HG03064 (cell line): ENCODE data around the gene SSH3.

ENCODE experiments used
- ATAC-seq: cut with Tn5 transposase; IDR thresholded peaks from one replicate; pipeline ENCODE4 v1.9.1; 2021; ENCODE audit warnings: low read depth; ENCODE audit not compliant: unreplicated experiment

Gene SSH3

DNA sequence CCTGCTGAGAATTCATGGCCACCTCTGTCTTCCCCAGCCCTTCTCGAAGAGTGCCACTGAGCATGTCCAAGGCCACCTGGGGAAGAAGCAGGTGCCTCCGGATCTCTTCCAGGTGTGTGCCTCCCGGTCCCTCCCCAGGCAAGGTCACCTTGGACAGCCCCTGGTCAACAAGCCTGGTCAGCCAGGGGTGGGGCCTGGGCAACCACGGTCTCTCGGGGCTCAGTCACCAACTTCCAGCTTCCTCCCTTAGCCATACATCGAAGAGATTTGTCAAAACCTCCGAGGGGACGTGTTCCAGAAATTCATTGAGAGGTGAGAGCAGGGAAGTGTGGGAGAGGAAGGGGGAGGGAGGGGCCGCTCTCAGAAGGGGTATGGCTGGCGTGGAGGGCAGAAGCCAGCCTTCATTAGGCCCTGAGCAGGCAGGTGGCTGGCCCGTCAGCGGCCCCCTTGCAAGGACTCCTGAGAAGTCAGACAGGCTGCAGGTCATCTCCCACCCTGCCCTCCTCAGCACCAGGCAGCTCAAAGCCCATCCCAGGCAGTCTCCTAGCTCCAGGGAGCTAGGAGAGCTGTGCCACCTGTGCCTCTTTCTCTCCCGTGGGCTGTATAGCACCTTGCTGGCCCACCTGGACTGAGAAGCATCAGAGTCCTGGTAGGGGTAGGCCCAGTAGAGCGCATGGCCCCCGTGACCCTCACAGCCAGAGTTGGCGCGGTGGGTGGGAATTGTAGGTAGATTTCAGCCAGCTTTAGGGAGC, 23.6 kb upstream of the SSH3 start:
- ATAC-seq = no peak

DNA sequence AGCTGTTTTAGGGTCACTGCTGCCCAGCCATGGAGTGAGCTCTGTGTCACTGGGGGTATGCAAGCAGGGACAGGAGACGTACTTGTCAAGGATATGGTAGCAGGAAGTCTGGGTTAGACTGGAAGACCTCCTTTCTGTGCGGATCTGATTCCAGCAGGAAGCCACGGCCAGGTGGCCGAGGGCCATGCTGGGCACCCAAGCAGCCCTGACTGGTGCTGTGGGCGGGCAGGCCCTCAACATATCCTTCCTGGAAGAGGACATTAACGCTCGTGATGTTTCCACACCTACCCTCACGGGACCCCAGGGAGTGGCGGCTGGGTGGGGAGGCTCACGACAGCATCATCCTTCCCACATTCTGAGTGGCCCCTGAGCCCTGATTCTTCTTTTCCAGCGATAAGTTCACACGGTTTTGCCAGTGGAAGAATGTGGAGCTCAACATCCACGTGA, 23.0 kb upstream of the SSH3 start:
- no peak for ATAC-seq

DNA sequence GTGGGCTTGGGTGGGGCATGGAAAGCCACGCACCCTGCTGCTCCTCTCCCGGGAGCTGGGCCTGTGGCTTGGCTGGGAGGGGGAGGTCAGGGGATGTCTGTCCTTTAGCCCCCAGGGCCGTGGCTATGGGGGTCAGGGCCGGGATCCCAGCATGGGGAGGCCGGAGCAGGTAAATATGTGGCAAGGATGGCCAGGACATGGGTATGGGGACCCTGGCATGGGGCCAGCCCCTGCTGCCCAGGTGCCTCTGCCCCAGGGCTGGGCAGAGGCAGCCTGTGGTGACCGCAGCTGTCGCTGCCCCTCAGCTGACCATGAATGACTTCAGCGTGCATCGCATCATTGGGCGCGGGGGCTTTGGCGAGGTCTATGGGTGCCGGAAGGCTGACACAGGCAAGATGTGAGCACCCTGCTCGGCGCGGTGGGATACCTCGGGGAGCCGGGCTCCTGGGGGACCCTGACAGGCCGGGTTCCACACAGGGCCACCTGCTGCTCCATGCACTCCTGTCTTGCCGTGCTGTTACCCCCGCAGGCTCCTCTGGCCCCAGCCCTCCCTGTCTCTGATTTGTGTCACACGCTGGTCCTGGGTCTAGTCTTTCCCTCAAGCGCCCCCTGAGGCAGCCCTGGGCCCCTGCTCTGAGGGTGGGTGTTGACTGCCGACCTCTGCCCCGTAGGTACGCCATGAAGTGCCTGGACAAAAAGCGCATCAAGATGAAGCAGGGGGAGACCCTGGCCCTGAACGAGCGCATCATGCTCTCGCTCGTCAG, 22.4 kb upstream of the SSH3 start:
- no peak for ATAC-seq

DNA sequence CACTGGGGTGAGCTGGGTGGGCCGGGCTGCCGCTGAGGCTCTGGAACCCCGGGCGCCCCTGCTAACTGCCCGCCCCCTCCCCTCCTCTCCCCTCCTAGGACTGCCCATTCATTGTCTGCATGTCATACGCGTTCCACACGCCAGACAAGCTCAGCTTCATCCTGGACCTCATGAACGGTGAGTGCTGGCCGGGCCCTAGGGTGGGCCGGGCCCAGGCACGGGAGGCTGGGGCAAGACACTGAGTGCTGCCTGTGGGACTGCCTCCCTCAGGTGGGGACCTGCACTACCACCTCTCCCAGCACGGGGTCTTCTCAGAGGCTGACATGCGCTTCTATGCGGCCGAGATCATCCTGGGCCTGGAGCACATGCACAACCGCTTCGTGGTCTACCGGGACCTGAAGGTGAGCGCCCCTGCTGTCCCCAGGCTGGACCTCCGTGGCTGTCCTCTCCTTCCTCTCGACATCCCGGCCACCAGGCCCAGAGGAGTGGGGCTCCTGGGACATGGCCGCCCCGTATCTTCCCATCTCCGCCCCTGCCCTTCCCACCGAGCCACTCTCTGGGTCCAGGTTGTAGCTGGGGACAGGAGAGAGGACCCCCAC, 21.7 kb upstream of the SSH3 start:
- no peak for ATAC-seq

DNA sequence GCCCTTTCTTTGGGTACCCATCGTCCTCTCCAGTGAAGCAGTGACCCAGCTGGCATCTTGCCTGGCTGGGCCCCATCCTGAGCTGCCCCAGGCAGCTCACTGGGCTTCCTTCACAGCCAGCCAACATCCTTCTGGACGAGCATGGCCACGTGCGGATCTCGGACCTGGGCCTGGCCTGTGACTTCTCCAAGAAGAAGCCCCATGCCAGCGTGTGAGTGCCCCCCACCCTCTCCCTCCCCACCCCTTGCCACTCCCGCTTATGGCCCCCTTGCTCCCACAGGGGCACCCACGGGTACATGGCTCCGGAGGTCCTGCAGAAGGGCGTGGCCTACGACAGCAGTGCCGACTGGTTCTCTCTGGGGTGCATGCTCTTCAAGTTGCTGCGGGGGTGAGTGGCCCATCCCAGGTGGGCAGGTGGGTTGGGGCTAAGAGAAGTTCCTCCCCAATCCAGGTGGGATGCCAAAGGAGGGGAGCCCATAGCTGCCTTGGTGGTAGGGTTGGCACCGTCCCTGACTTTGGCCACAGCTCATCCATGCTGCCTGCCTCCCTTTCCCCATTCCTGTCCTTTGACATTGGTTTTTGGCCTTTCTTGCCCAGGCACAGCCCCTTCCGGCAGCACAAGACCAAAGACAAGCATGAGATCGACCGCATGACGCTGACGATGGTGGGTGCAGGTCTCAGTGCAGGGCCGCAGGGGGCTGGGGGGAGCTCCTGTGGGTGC, 21.0 kb upstream of the SSH3 start:
- no peak for ATAC-seq

DNA sequence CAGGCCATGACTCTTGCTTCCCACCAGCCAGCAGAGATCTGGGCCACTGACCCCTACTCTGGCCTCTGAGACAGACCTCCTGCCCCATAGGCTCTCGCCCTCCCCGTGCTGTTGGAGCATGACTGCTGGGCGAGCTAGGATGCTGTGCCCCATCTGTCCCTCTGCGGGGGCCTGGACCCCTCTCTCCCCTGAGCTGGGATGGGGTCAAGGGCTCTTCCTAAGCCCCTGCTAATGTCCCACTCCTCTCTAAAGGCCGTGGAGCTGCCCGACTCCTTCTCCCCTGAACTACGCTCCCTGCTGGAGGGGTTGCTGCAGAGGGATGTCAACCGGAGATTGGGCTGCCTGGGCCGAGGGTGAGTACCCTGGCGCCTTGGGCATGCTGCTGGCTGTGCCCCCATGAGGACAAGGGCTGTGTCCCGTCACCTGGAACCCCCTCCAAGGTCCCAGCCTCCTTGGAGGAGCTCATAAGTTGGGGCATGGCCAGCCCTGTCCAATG, 20.4 kb upstream of the SSH3 start:
- no peak for ATAC-seq

DNA sequence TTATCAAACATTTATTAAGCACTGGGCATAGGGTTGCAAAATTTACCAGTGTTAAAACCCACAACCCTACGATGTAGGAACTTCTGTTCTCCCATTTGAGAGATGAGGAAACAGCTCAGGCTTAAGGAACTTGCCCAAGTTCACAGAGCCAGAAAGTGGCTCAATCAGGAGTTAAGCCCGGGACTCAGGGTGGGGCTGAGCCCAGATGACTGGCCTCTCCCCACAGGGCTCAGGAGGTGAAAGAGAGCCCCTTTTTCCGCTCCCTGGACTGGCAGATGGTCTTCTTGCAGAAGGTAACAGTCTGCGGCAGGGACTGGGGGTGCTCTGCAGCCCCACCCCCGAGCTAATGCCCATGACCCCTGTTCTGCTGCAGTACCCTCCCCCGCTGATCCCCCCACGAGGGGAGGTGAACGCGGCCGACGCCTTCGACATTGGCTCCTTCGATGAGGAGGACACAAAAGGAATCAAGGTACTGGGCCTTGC, 19.8 kb upstream of the SSH3 start:
- no peak for ATAC-seq

DNA sequence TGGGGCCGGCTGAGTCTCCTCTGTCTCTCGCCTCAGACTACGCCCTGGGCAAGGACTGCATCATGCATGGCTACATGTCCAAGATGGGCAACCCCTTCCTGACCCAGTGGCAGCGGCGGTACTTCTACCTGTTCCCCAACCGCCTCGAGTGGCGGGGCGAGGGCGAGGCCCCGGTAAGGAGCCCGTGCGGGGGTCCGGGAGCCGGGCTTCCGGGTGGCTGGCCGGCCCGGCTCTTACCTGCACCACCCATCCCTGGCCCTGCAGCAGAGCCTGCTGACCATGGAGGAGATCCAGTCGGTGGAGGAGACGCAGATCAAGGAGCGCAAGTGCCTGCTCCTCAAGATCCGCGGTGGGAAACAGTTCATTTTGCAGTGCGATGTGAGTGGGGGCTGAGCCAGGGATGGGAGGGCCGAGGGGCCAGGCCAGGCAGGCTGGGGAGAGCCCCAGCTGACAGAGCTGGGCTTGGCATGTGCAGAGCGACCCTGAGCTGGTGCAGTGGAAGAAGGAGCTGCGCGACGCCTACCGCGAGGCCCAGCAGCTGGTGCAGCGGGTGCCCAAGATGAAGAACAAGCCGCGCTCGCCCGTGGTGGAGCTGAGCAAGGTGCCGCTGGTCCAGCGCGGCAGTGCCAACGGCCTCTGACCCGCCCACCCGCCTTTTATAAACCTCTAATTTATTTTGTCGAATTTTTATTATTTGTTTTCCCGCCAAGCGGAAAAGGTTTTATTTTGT, 18.4 kb upstream of the SSH3 start:
- no peak for ATAC-seq

DNA sequence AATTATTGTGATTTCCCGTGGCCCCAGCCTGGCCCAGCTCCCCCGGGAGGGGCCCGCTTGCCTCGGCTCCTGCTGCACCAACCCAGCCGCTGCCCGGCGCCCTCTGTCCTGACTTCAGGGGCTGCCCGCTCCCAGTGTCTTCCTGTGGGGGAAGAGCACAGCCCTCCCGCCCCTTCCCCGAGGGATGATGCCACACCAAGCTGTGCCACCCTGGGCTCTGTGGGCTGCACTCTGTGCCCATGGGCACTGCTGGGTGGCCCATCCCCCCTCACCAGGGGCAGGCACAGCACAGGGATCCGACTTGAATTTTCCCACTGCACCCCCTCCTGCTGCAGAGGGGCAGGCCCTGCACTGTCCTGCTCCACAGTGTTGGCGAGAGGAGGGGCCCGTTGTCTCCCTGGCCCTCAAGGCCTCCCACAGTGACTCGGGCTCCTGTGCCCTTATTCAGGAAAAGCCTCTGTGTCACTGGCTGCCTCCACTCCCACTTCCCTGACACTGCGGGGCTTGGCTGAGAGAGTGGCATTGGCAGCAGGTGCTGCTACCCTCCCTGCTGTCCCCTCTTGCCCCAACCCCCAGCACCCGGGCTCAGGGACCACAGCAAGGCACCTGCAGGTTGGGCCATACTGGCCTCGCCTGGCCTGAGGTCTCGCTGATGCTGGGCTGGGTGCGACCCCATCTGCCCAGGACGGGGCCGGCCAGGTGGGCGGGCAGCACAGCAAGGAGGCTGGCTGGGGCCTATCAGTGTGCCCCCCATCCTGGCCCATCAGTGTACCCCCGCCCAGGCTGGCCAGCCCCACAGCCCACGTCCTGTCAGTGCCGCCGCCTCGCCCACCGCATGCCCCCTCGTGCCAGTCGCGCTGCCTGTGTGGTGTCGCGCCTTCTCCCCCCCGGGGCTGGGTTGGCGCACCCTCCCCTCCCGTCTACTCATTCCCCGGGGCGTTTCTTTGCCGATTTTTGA, 17.5 kb upstream of the SSH3 start:
- no peak for ATAC-seq

DNA sequence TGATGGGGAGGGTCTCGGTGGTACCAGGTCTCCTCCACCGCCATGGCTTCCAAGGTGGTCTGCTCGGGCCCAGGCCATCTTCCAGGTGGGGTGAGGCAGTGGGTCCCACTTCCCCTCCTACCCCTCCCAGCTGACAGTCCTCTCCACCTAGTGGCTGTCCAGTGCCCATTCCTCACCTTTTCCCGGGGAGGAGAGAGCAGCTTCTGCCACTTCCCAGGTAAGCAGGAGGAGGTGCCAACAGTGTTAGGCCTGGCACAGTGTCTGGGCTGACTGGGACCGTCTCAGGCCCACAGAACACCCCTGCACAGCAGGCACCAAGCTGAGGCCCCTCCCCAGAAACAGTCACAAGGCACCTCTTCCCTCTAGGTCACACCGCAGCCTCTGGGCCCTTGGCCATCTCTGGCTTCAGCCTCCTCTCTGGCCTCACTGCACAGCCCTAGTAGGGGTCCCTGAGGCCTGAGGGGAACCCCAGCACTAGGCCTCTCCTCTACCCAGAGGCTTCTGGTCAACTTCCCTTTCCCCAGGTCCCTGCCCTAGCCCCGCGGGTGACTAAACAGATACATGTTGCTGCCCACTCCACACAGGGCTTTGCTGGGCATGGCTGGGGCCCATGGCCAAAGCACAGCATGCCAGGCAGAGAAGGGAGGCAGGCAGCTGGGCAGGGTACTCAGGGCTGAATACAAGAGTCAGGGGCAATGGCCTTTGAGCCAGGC, 16.6 kb upstream of the SSH3 start:
- ATAC-seq = no peak

DNA sequence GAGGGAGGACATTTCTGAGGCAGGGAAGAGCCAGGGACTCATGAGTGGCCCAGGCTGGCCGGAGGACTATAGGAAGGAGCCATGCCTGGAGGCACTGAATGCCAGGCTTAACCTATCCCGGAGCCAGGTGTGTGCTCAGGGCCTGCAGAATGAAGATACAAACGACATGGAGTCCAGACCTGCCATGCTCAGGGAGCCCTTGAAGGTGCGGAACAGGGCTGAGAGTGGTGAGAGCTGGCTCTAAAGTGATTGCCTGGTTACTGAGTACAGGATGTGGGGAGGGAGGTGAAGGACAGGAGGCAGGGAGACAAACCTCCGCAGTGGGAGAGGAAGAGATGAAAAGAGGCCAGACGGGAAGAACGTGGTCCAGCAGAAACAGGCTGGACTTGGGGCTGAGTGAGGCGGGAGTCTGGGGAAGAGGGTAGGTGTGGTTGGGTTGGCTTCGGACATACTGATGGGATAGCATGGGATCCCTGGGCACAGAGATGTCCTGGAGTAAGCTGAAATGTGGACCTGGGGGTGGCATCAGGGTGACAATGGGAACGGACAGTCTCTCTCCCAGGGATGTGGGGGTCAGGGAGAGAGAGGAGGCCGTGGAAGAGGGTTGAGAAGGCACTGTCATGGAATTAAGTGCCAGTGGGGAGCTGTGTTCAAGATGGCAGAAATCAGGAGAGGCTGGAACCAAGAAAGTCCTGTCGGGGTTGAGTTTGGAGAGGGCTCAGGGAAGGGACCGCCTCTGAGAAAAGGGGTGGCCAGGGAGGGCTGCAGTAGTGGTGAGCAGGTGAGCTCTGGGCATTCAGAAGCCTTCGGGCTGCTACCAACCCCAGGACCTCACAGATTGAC, 15.8 kb upstream of the SSH3 start:
- no peak for ATAC-seq

DNA sequence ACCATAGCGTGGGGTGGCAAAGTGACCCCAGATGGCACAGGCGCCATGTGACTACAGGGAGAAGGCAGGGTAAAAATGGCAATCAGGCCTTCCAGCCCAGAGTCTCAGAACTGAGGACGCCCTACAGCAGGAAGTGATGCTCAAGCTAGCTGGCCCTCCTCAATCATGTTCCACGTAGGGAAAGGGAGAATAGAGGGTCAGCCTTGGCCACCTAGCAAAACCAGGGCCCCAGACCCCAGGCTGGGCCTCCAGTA, 15.2 kb upstream of the SSH3 start:
- ATAC-seq = no peak

DNA sequence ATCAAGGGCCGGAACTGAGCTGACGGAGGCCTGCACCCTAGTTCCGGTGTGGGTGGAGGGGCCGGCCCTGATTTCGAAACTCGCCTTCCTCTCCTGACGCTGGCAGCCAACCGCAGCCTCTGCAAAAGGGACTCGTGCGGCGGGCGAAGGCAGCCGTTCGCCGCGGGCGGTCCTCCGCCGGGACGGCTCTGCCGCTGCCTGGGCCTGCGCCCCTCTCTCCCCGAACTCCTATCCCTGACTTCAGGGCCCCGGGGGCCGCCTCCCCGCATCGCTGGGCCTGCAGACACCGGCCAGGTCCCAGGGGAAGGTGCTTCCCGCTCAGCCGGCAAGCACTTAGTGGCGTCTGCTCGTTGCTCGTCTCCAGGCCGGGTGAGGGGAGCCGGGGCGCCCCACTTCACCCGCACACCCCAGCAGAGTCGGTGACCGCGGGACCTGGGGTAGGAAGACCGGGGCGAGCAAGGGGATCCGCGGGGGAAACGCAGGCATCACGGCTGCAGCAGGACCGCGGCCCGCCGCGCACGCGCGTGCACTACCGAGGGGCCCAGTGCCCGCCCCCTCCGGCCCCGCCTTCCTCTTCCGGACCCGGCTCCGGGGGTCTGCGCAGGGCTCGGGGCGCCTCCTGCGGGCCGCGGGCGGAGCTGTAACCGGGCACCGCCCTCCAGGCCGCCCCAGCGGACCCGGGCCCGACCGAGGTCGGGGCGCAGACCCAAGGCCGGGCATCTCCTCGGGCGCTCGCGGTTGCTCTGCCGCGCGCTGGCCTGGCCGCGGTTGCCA, 14.7 kb upstream of the SSH3 start:
- peak; percentile 55 for ATAC-seq

DNA sequence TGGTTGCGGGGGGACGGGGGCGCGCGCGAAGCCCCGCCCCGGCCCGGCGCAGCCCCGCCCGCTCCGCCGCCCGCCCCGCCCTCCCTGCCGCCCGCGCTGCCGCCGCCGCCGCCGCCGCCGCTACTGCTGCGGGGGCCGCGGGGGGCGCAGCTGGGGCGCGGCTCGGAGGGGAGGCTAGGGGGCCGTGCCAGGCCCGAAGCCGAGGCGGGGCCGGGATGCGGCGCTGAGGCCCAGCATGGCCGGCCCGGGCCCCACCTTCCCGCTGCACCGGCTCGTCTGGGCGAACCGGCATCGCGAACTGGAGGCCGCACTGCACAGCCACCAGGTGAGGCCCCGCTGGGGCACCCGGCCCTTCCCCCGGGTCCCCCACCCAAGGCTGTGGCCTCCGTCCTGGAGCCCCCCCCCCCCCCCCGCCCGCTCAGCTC, 14.1 kb upstream of the SSH3 start, which contains the start of gene ANKRD13D:
ANKRD13D (plus strand) TSS at position 78 of the 425 bp plus-strand sequence; CDS start at position 236, 158 bp downstream.
- ATAC-seq = peak; percentile 24

DNA sequence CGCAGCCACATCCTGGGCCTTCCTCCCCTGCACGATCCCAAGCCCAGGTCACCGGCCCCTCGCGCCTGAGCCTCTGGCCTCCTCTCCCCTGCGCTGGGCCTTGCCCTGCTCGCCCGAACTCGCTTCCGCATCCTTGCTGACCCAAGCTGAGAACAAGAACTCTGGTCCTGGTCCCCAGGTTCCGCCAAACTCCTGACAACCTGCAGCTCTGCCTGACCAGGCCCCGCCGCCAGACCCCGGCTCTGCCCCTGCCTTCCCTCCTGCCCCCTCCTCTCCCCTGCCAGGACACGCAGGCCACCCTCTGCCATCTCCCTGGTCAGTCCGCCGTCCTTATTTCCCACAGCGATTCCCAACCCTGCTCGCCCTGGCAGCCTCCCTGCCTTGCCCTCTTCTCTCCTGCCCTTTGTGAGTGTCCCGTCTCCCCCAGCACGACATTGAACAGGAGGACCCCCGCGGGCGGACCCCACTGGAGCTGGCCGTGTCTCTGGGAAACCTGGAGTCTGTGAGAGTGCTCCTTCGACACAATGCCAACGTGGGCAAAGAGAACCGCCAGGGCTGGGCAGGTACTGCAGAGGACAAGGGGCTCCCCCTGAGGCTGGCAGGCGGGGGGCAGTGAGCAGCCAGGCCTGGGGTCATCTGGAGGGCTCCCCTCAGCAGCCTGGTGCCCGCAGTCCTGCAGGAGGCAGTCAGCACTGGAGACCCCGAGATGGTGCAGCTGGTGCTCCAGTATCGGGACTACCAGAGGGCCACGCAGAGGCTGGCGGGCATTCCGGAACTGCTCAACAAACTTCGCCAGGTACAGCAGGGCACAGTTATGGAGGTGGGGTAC, 13.5 kb upstream of the SSH3 start:
- ATAC-seq = no peak

DNA sequence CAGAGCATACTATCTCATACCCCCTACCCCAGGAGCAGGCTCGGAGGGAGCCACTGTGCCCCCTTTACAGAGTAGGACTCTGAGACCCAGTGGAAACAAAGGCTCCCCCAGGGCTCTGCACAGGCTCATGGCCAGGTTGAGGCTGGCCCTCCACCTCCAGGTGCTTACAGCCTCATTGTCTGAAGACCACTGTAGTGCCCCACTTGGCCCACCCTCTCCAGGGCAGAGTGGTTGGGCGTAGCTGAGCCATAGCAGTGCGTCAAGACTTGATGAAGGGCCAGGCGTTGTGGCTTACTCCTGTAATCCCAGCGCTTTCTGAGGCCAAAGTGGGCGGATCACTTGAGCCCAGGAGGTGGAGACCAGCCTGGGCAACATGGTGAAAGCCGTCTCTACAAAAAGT, 12.5 kb upstream of the SSH3 start:
- no peak for ATAC-seq
